CD4-positive, alpha-beta T cell treated with Interferon alpha-2 for 1 hour (primary cell): ENCODE data around the gene ZNF804B.
"Not testable (repeated sequence)": the region's sequence is repeated elsewhere in the genome, so short reads cannot be mapped to it uniquely, and the experiment has no call there.

ENCODE experiments used
- DNase-seq, 2 donors: peaks; one replicate each; pipeline ENCODE4 v3.0.0-alpha.2; 2020 to 2022

ZNF804B gene

GRCh38 chr7:89104748-89105685 lies 345.5 kb downstream of the ZNF804B start:
- DNase-seq, result no peak

GRCh38 chr7:89123871-89124270 lies 364.4 kb downstream of the ZNF804B start:
- DNase-seq, result no peak

- no peak for DNase-seq
Measured at GRCh38 chr7:89129600-89130375, 370.3 kb downstream of the ZNF804B start.

GRCh38 chr7:89133357-89133756 lies 373.9 kb downstream of the ZNF804B start:
- DNase-seq, result no peak

- no peak for DNase-seq
Measured at GRCh38 chr7:89133819-89134218, 374.3 kb downstream of the ZNF804B start.

GRCh38 chr7:89145801-89146200 lies 386.3 kb downstream of the ZNF804B start:
- DNase-seq, result no peak

- DNase-seq, result no peak
Measured at GRCh38 chr7:89160107-89160506, 400.6 kb downstream of the ZNF804B start.

- DNase-seq, result no peak
Measured at GRCh38 chr7:89165421-89165820, 405.9 kb downstream of the ZNF804B start.

- DNase-seq, result no peak
Measured at GRCh38 chr7:89170628-89171027, 411.1 kb downstream of the ZNF804B start.

GRCh38 chr7:89182116-89182515 lies 422.6 kb downstream of the ZNF804B start:
- DNase-seq, result no peak

- no peak for DNase-seq
Measured at GRCh38 chr7:89183712-89184111, 424.2 kb downstream of the ZNF804B start.

- no peak for DNase-seq
Measured at GRCh38 chr7:89200758-89201157, 441.3 kb downstream of the ZNF804B start.

- DNase-seq, result no peak
Measured at GRCh38 chr7:89223900-89224395, 464.4 kb downstream of the ZNF804B start.

GRCh38 chr7:89228688-89229171 lies 469.2 kb downstream of the ZNF804B start:
- not testable (repeated sequence) for DNase-seq

GRCh38 chr7:89238156-89238555 lies 478.7 kb downstream of the ZNF804B start:
- DNase-seq, result no peak

GRCh38 chr7:89246196-89246595 lies 486.7 kb downstream of the ZNF804B start:
- no peak for DNase-seq

GRCh38 chr7:89247207-89247606 lies 487.7 kb downstream of the ZNF804B start:
- DNase-seq, result no peak

- DNase-seq, result no peak
Measured at GRCh38 chr7:89259085-89259484, 499.6 kb downstream of the ZNF804B start.

- DNase-seq, result no peak
Measured at GRCh38 chr7:89264126-89264525, 504.6 kb downstream of the ZNF804B start.

- no peak for DNase-seq
Measured at GRCh38 chr7:89265631-89266030, 506.1 kb downstream of the ZNF804B start.

- DNase-seq, result no peak
Measured at GRCh38 chr7:89283302-89283701, 523.8 kb downstream of the ZNF804B start.

- DNase-seq, result no peak
Measured at GRCh38 chr7:89308535-89308934, 549.0 kb downstream of the ZNF804B start.

- no peak for DNase-seq
Measured at GRCh38 chr7:89311886-89312285, 552.4 kb downstream of the ZNF804B start.

- no peak for DNase-seq
Measured at GRCh38 chr7:89312551-89312950, 553.1 kb downstream of the ZNF804B start.
